NOMO-1 (cell line): ENCODE measurements around the gene PACS1.
A peak's percentile ranks its signal among the peaks of the same experiment; 100 is the strongest.

Source experiments
- DNase-seq, 2 experiments: peaks; one replicate each; lab custom pipeline; 2025; ENCODE audit not compliant: unreplicated experiment in 2 of 2; lab: John Stamatoyannopoulos, UW

The PACS1 gene

GRCh38 chr11:66131937-66132632, 62.0 kb downstream of the PACS1 start:
- no peak for DNase-seq

- no peak for DNase-seq
These were observed 63.2 kb downstream of the PACS1 start for GRCh38 chr11:66133216-66133775.

- DNase-seq = no peak
These were observed 66.7 kb downstream of the PACS1 start for GRCh38 chr11:66136752-66137123.

GRCh38 chr11:66139817-66140404, 69.8 kb downstream of the PACS1 start:
- DNase-seq = no peak

- peak; percentile 26 to 30 for DNase-seq
These were observed 72.5 kb downstream of the PACS1 start for GRCh38 chr11:66142370-66143263.

GRCh38 chr11:66143264-66143566, 73.1 kb downstream of the PACS1 start:
- DNase-seq = no peak

GRCh38 chr11:66143996-66144678, 74.1 kb downstream of the PACS1 start:
- no peak for DNase-seq

- no peak for DNase-seq
These were observed 76.0 kb downstream of the PACS1 start for GRCh38 chr11:66146074-66146473.

- DNase-seq = no peak
These were observed 76.9 kb downstream of the PACS1 start for GRCh38 chr11:66146940-66147339.

- DNase-seq = no peak
These were observed 80.1 kb downstream of the PACS1 start for GRCh38 chr11:66150140-66150539.

GRCh38 chr11:66150725-66151124, 80.7 kb downstream of the PACS1 start:
- DNase-seq = no peak

- DNase-seq = no peak
These were observed 81.2 kb downstream of the PACS1 start for GRCh38 chr11:66151273-66151672.

GRCh38 chr11:66154109-66154508, 84.0 kb downstream of the PACS1 start:
- no peak for DNase-seq

- no peak for DNase-seq
These were observed 85.5 kb downstream of the PACS1 start for GRCh38 chr11:66155387-66156073.

GRCh38 chr11:66157182-66157864, 87.3 kb downstream of the PACS1 start:
- no peak for DNase-seq

GRCh38 chr11:66158156-66158555, 88.1 kb downstream of the PACS1 start:
- DNase-seq = no peak

- DNase-seq = no peak
These were observed 89.4 kb downstream of the PACS1 start for GRCh38 chr11:66159324-66159984.

- DNase-seq = no peak
These were observed 90.6 kb downstream of the PACS1 start for GRCh38 chr11:66160709-66161108.

GRCh38 chr11:66168289-66168688, 98.2 kb downstream of the PACS1 start:
- no peak for DNase-seq
